NCI-H1105 treated with DMSO at 0.1 percent for 48 hours (cell line): Measurements from ENCODE around the gene EIF4EBP2.

Experiments used
- DNase-seq: peaks from one replicate; lab custom pipeline; 2025; lab: John Stamatoyannopoulos, UW

EIF4EBP2 gene

DNA sequence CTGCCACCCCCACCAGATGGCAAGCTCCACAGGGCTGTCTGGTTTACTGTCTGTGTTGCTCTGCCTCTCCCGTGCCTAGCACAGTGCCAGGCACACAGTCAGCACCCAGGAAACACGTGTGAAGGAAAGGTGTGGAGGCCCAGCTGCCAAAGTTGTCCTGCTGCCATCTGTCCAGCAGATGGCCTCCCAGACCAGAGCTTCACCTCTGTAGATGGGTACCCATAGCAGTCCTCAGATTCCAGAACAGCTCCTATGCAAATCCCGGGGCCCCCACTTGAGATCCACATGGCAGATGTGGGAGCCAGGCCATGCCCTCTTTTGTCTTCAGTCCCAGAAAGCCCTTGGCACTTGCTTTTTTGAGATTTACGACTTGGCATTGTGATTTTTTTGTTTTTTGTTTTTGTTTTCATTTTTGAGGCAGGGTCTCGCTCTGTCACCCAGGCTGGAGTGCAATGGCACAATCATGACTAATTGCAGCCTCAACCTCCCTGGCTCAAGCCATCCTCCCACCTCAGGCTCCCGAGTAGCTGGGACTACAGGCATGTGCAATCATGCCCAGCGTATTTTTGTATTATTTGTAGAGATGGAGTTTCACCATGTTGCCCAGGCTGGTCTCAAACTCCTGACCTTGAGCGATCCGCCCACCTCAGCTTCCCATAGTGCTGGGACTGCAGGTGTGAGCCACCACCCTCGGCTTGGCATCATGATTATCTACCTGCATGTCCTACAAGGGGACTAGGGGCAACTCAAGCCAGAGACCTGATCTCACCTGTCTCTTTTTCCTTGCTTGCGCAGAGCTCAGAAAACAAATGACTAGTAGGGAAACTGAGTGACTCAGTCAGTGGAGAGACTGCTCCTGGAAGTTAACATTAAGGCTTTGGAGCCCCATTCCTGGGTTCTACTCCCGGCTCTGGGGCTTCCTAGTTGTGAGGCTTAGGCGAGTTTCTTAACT, 57.7 kb downstream of the EIF4EBP2 start:
- peak; percentile 27 for DNase-seq

DNA sequence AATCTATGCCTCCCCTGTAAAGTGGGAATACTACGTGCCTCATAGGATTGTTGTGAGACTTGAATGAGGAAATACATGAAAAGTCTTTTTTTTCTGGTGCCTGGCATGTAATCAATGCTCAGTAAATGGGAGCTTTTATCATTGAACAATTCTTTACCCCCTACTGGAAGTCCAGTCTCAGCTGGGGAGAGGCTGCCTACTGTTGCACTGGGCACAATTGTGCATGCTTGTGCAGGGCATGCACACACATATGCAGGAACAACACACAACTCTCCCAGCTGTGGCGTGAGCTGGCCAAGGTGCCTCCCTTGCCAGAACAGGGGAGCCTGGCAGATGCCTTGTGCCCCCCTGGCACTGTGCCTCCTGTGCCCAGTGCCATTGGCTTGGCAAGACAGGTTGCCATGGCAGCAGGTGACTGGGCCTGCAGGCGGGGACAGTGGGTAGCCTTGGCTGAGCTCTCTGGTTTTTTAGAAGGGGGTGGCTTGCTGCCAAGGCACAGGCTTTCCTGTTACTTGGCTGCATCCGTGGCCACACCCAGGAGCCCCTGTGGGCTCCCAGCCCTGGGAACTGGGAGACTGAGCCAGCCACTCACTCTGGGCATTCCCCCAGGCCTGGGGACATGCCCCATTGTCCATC, 58.5 kb downstream of the EIF4EBP2 start:
- DNase-seq: peak; percentile 90

GRCh38 chr10:70465278-70465677, 61.3 kb downstream of the EIF4EBP2 start:
- no peak for DNase-seq

DNA sequence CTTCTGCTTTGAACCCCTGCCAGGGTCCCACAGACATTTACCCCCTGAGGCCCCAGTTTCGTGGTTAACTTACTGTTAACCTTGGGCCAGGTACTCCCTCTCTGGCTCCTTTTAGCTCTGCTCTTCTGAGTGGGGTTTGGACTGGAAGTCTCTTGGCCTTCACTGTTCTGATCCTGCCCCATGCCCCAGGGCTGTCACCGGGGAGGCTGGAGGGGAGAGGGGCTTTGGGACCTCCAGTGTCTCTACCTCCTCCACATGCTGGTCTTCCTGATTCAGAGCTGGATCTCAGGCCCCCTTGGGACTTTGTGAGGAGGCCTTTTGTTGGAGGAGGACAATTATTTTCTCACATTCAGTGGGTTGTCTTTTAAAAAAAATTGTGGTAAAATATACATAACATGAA, 61.9 kb downstream of the EIF4EBP2 start:
- no peak for DNase-seq

- no peak for DNase-seq
These were observed 63.0 kb downstream of the EIF4EBP2 start for GRCh38 chr10:70466951-70467350.

DNA sequence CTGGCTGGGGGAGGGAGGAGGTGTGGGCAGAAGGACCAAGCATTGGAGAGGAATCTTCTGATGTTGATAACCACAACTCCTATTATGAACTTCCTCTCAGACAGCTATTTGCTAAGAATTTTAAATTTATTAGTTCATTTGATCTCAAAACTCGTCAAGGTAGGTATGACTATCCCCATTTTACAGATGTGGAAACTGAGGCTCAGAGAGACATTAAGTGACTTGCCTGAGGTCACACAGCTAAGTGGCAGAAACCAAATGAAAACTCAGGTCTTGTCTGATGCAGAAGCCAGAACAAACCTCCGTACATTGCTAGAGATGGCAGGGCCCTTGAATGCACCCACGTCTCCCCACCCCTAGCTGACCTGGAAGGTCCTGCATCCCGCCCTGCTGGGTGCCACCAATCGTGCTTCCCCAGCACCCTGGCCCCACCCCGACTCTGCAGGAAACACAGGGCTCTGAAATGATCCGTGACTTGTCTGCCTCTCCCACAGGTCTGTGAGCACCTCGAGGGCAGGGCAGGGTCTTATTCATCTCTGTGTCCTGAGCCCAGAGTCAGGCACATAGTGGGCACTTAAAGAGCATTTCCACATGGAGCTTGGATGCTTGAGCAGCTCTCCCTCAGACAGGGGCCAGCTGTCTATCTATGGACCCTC, 69.0 kb downstream of the EIF4EBP2 start:
- no peak for DNase-seq

- no peak for DNase-seq
These were observed 70.8 kb downstream of the EIF4EBP2 start for GRCh38 chr10:70474780-70475179.

GRCh38 chr10:70475661-70476060, 71.7 kb downstream of the EIF4EBP2 start:
- no peak for DNase-seq

DNA sequence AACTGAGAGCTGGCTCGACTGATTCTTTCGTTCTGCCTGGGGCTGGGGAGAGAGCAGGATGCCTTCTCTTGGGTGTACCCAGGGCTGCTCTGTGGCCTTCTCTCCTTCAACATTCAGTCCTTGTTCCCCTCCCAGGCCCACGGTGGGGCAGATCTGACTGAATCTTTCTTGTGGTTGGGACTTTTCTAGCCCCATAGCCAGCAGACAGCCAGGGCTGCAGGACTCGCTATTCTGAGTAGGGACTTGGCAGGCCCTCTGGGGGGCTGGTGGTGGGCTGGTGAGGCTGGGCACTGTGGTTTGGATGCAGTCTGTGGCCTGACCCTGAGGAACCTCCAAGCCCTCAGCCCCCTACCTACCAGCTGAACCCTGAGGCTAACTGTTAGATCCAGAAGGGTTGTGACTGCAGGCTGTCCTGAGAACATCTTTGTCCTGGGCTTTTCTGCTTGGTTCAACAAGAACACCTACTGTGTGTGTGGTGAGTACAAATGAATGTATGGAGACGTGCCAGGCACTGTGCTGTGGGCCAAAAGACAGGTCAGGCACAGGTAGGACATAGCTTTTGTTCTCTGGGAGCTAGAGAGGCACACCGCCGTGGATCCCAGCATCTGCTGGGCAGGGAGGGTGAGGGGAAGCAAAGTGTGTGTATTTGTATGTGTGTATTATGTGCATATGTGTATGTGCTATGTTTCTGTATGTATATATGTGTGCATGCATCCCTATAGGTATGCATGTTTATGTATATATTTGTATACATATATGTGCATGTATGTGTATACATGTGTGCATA, 72.5 kb downstream of the EIF4EBP2 start:
- no peak for DNase-seq

DNA sequence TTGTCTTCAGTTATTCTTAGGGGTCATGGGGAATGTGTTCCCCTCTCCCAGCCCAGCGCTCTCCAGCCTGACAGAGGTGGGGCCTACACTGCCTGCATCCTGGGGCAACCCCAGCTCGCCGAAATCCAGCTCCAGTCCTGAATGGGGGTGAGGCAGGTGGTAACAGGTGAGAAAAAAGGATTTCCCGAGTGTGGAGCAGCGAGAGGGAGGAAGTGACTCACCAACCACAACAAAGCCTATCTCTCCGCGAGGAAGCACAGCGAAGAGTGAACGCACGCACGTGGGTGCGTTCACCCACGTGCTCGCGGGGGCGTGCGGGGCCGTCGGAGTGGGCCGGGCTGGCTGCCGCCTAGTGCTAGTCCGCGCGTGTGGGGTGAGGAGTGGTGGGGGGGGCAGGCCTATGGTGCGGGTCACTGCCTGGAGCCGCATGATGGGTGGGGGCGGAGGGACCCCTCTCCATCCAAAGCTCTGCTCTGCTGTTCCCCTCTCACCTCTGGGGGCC, 73.8 kb downstream of the EIF4EBP2 start:
- DNase-seq: no peak
